ENCODE measurements around the gene MAGI2.

DNA sequence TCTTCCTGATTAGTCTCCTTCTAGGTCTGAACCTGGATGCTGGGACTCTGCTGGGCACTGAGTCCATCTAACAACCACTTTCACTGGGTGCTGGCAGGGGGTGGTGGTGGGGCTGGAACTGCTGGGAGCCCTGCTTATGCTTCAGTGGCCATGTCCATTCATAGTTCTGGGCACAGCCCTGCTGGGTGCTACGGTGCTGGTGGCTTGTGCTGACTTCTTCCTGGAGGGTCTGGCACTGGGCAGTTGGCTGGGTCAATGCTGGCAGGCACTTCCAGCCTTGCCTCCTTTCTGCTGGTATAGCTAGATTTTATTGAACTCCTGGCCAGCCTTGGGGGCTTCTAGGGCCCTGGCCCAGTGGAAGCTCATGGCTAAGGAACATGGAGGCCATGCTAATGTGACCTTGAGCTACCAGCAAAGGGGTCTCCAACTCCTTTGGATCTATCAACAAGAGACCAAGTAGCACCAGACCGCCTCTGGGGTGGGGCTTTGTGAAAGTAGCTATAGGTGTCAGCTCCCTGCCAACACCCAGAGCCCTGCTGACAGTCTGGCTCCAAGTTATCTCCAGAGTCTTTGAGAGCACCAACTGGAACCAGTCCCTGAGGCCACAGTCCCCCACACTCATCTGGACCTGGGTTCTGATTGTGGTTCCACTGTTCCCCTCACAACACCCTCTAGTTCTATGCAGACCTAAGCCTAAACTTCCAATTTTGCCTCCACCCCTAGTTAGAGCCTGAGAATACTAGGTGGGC, 99.6 kb downstream of the MAGI2 start:
- TF ChIP-seq POLR2A (IDR thresholded peaks at IDR 0.05) = no peak
- TF ChIP-seq, protein P1, sequence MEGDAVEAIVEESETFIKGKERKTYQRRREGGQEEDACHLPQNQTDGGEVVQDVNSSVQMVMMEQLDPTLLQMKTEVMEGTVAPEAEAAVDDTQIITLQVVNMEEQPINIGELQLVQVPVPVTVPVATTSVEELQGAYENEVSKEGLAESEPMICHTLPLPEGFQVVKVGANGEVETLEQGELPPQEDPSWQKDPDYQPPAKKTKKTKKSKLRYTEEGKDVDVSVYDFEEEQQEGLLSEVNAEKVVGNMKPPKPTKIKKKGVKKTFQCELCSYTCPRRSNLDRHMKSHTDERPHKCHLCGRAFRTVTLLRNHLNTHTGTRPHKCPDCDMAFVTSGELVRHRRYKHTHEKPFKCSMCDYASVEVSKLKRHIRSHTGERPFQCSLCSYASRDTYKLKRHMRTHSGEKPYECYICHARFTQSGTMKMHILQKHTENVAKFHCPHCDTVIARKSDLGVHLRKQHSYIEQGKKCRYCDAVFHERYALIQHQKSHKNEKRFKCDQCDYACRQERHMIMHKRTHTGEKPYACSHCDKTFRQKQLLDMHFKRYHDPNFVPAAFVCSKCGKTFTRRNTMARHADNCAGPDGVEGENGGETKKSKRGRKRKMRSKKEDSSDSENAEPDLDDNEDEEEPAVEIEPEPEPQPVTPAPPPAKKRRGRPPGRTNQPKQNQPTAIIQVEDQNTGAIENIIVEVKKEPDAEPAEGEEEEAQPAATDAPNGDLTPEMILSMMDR (IDR thresholded peaks at IDR 0.05) = no peak

Data from esophagus squamous epithelium (tissue), 4 donors.